Spleen (tissue), 7 donors: Measurements from ENCODE around the gene MECR.

ENCODE experiments used
- POLR2A ChIP-seq, 3 donors: fragments of 450-650 bp; IDR thresholded peaks; one replicate each; pipeline ENCODE4 v1.5.1; 2017; ENCODE audit warnings: antibody characterized with exemption in 3 of 3, mild to moderate bottlenecking in 1 of 3
- TF ChIP-seq, protein P1 (sequence below), 11 experiments: fragments of 200-600 bp in 7 of 11; fragments of 450-650 bp in 4 of 11; sonication (generic) in 4 of 11; IDR thresholded peaks in 8 of 11; conservative IDR thresholded peaks in 3 of 11; 1 replicate in 7 of 11; 2 replicates in 4 of 11; pipeline versions ENCODE4 v1.4.0 to v1.8.0; 2016 to 2021; ENCODE audit warnings: antibody characterized with exemption in 11 of 11, inconsistent platforms in 4 of 11, mild to moderate bottlenecking in 1 of 11
- donor health status: DM: no; HTN: no; CAD: no; lungs with moderate emphysema.
- donor health status: DM: no; HTN: no; CAD: no.
- donor health status: DM: no; HTN: no; CAD: no.

DNA sequence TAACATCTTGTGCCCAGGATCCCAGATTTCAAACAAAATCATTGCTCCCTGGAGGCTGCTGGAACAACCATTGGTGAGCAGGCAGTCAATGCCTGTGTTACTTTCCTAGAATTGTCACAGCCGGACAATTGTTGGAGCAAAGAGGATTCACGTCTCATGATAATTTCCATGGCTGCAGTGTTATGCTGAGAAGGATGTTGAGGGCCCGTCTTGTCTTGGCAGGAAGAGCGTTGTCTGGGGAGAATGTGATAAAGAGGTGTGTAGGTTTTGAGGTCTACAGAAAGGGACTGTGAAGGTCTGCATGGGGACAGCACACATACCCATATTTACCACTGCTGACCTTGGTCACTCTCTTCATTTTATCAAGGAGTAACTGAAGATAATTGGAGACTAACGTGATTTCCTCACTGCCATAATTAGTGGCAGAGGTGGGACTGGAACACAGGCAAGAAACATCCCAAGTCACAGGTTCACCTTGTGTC is 6.3 kb downstream of the MECR start:
- TF ChIP-seq POLR2A (IDR thresholded peaks at IDR 0.05), result no peak
- TF ChIP-seq, protein P1, sequence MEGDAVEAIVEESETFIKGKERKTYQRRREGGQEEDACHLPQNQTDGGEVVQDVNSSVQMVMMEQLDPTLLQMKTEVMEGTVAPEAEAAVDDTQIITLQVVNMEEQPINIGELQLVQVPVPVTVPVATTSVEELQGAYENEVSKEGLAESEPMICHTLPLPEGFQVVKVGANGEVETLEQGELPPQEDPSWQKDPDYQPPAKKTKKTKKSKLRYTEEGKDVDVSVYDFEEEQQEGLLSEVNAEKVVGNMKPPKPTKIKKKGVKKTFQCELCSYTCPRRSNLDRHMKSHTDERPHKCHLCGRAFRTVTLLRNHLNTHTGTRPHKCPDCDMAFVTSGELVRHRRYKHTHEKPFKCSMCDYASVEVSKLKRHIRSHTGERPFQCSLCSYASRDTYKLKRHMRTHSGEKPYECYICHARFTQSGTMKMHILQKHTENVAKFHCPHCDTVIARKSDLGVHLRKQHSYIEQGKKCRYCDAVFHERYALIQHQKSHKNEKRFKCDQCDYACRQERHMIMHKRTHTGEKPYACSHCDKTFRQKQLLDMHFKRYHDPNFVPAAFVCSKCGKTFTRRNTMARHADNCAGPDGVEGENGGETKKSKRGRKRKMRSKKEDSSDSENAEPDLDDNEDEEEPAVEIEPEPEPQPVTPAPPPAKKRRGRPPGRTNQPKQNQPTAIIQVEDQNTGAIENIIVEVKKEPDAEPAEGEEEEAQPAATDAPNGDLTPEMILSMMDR (IDR thresholded peaks at IDR 0.05 in 8 of 11, conservative IDR thresholded peaks at IDR 0.05 in 3 of 11), result no peak
